HEK293 (cell line): ENCODE measurements around the gene AFF4.

ENCODE experiments used
- RBAK ChIP-seq: fragments of 450-650 bp; formaldehyde crosslinking; IDR thresholded peaks from 2 replicates; pipeline ENCODE4 v1.5.1; 2016; ENCODE audit warnings: missing biosample characterization, missing genetic modification characterization
- SALL2 ChIP-seq: fragments of 450-650 bp; formaldehyde crosslinking; IDR thresholded peaks from 2 replicates; pipeline ENCODE4 v1.5.0; 2017; ENCODE audit warnings: missing biosample characterization, mild to moderate bottlenecking, missing genetic modification characterization, borderline replicate concordance
- SP2 ChIP-seq: fragments of 450-650 bp; formaldehyde crosslinking; IDR thresholded peaks from 2 replicates; pipeline ENCODE4 v1.5.1; 2016; ENCODE audit warnings: missing biosample characterization, missing genetic modification characterization
- ZBTB20 ChIP-seq: fragments of 450-650 bp; formaldehyde crosslinking; IDR thresholded peaks from 2 replicates; pipeline ENCODE4 v1.5.1; 2016; ENCODE audit warnings: missing biosample characterization, missing genetic modification characterization
- ZBTB21 ChIP-seq: fragments of 450-650 bp; formaldehyde crosslinking; IDR thresholded peaks from 2 replicates; pipeline ENCODE4 v1.5.1; 2017; ENCODE audit warnings: missing biosample characterization, missing genetic modification characterization
- ZNF10 ChIP-seq: fragments of 450-650 bp; formaldehyde crosslinking; IDR thresholded peaks from 2 replicates; pipeline ENCODE4 v1.5.1; 2017; ENCODE audit warnings: missing biosample characterization, missing genetic modification characterization
- ZNF140 ChIP-seq: fragments of 450-650 bp; formaldehyde crosslinking; IDR thresholded peaks from 2 replicates; pipeline ENCODE4 v1.5.1; 2016; ENCODE audit warnings: missing biosample characterization, missing genetic modification characterization
- ZNF174 ChIP-seq: fragments of 450-650 bp; formaldehyde crosslinking; IDR thresholded peaks from 2 replicates; pipeline ENCODE4 v1.5.0; 2017; ENCODE audit warnings: missing biosample characterization, mild to moderate bottlenecking, missing genetic modification characterization
- ZNF274 ChIP-seq, 2 experiments: fragments of 200-500 bp in 1 of 2; fragments of 450-650 bp in 1 of 2; sonication (Bioruptor generic) in 1 of 2; formaldehyde crosslinking in 1 of 2; IDR thresholded peaks; 2 replicates each; pipeline versions ENCODE4 v1.5.1 to v1.6.1; 2014 to 2016; ENCODE audit warnings: borderline replicate concordance in 1 of 2, inconsistent platforms in 1 of 2, low read length in 1 of 2, missing biosample characterization in 1 of 2, missing genetic modification characterization in 1 of 2
- ZNF501 ChIP-seq: fragments of 450-650 bp; formaldehyde crosslinking; IDR thresholded peaks from 2 replicates; pipeline ENCODE4 v1.5.1; 2016; ENCODE audit warnings: missing biosample characterization, missing genetic modification characterization
- TF ChIP-seq, protein P1 (sequence below): fragments of 450-650 bp; formaldehyde crosslinking; IDR thresholded peaks from 2 replicates; pipeline ENCODE4 v1.5.1; 2016; ENCODE audit warnings: missing biosample characterization, missing genetic modification characterization
- TF ChIP-seq, protein P2 (sequence below): fragments of 450-650 bp; formaldehyde crosslinking; IDR thresholded peaks from 2 replicates; pipeline ENCODE4 v1.5.1; 2016; ENCODE audit warnings: missing biosample characterization, missing genetic modification characterization

- no peak for TF ChIP-seq ZNF274 (IDR thresholded peaks at IDR 0.05; ENCODE audit: low read length)
- TF ChIP-seq ZNF274 (tag by site-specific recombination; IDR thresholded peaks at IDR 0.05; ENCODE audit: borderline replicate concordance): no peak
- no peak for TF ChIP-seq ZNF140 (tag by site-specific recombination)
- TF ChIP-seq, protein P1, sequence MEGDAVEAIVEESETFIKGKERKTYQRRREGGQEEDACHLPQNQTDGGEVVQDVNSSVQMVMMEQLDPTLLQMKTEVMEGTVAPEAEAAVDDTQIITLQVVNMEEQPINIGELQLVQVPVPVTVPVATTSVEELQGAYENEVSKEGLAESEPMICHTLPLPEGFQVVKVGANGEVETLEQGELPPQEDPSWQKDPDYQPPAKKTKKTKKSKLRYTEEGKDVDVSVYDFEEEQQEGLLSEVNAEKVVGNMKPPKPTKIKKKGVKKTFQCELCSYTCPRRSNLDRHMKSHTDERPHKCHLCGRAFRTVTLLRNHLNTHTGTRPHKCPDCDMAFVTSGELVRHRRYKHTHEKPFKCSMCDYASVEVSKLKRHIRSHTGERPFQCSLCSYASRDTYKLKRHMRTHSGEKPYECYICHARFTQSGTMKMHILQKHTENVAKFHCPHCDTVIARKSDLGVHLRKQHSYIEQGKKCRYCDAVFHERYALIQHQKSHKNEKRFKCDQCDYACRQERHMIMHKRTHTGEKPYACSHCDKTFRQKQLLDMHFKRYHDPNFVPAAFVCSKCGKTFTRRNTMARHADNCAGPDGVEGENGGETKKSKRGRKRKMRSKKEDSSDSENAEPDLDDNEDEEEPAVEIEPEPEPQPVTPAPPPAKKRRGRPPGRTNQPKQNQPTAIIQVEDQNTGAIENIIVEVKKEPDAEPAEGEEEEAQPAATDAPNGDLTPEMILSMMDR (tag by site-specific recombination): no peak
- TF ChIP-seq RBAK (tag by site-specific recombination): no peak
- no peak for TF ChIP-seq ZNF501
- TF ChIP-seq ZNF174 (tag by site-specific recombination): no peak
- TF ChIP-seq ZBTB20 (tag by site-specific recombination): no peak
- TF ChIP-seq, protein P2, sequence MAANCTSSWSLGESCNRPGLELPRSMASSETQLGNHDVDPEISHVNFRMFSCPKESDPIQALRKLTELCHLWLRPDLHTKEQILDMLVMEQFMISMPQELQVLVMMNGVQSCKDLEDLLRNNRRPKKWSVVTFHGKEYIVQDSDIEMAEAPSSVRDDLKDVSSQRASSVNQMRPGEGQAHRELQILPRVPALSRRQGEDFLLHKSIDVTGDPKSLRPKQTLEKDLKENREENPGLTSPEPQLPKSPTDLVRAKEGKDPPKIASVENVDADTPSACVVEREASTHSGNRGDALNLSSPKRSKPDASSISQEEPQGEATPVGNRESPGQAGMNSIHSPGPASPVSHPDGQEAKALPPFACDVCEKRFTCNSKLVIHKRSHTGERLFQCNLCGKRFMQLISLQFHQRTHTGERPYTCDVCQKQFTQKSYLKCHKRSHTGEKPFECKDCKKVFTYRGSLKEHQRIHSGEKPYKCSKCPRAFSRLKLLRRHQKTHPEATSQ (tag by site-specific recombination): no peak
- no peak for TF ChIP-seq SP2
- TF ChIP-seq ZNF10 (tag by site-specific recombination): no peak
- TF ChIP-seq ZBTB21 (tag by site-specific recombination): no peak
- no peak for TF ChIP-seq SALL2 (tag by site-specific recombination)
These were observed 92.6 kb downstream of the AFF4 start for GRCh38 chr5:132870801-132871200.
